Calu3 (cell line): Measurements from ENCODE around the gene SLC5A9. TPM values are rescaled to one million over a fixed set of nuclear protein-coding genes. Genes with fewer than 3 reads are reported as not detected.

Source experiments
- BruUV-seq: library from RNA; stranded (reverse); fragments of 400-500 nt; replicated peaks from 2 replicates; lab custom pipeline; 2021; lab: Mats Ljungman, UMichigan
- CTCF ChIA-PET: fragments of 300-600 bp; sonication (Branson Sonifier 250); formaldehyde crosslinking; loops from one replicate; lab custom pipeline; 2022; ENCODE audit warnings: antibody characterized with exemption; lab: Charles Lee
- DNase-seq: peaks from one replicate; pipeline ENCODE4 v3.0.0; 2022
- H3K27ac Mint-ChIP-seq: one replicate; pipeline ENCODE4 v1.8.0; 2022; ENCODE audit warnings: mixed read lengths; ENCODE audit not compliant: unreplicated experiment
- H3K27me3 Mint-ChIP-seq: one replicate; pipeline ENCODE4 v1.8.0; 2022; ENCODE audit warnings: mixed read lengths; ENCODE audit not compliant: unreplicated experiment
- H3K36me3 Mint-ChIP-seq: one replicate; pipeline ENCODE4 v1.8.0; 2022; ENCODE audit warnings: mild to moderate bottlenecking, moderate library complexity, mixed read lengths; ENCODE audit not compliant: insufficient read depth, unreplicated experiment
- H3K4me1 Mint-ChIP-seq: one replicate; pipeline ENCODE4 v1.8.0; 2022; ENCODE audit warnings: mild to moderate bottlenecking, low read depth, mixed read lengths; ENCODE audit not compliant: unreplicated experiment
- H3K4me3 Mint-ChIP-seq: one replicate; pipeline ENCODE4 v1.8.0; 2022; ENCODE audit warnings: mild to moderate bottlenecking, low read depth, moderate library complexity, mixed read lengths; ENCODE audit not compliant: unreplicated experiment
- H3K9me3 Mint-ChIP-seq: one replicate; pipeline ENCODE4 v1.8.0; 2022; ENCODE audit warnings: low read depth, mixed read lengths; ENCODE audit not compliant: unreplicated experiment
- intact Hi-C: fragments of 100-400 bp; cut with micrococcal nuclease; formaldehyde crosslinking; loops from one replicate; pipeline ENCODE4 v1.10.0; 2022; ENCODE audit not compliant: unreplicated experiment
- total RNA-seq: library from RNA; stranded (reverse); gene quantifications from 2 replicates; pipeline ENCODE4 v1.2.3, GENCODE V29; 2022
- TF ChIP-seq, protein P1 (sequence below): fragments of 200-600 bp; IDR thresholded peaks from one replicate; pipeline ENCODE4 v1.8.0; 2022; ENCODE audit warnings: antibody characterized with exemption; ENCODE audit not compliant: unreplicated experiment

The SLC5A9 gene
- total RNA-seq, 1 experiment from 2014 or later: 0.87 TPM

- intact Hi-C loops: no loop called here
- no peak for DNase-seq
- TF ChIP-seq, protein P1, sequence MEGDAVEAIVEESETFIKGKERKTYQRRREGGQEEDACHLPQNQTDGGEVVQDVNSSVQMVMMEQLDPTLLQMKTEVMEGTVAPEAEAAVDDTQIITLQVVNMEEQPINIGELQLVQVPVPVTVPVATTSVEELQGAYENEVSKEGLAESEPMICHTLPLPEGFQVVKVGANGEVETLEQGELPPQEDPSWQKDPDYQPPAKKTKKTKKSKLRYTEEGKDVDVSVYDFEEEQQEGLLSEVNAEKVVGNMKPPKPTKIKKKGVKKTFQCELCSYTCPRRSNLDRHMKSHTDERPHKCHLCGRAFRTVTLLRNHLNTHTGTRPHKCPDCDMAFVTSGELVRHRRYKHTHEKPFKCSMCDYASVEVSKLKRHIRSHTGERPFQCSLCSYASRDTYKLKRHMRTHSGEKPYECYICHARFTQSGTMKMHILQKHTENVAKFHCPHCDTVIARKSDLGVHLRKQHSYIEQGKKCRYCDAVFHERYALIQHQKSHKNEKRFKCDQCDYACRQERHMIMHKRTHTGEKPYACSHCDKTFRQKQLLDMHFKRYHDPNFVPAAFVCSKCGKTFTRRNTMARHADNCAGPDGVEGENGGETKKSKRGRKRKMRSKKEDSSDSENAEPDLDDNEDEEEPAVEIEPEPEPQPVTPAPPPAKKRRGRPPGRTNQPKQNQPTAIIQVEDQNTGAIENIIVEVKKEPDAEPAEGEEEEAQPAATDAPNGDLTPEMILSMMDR: no peak
- Mint-ChIP-seq H3K36me3 (no peaks in the 10 kb centered on the region), H3K27ac (no peak overlapping the region), H3K4me3 (no peak overlapping the region), H3K4me1 (no peaks in the 10 kb centered on the region), H3K9me3 (peaks cover 7% of the 10 kb centered on the region), H3K27me3 (peaks cover 3% of the 10 kb centered on the region)
- no TSS peak for BruUV-seq
- CTCF ChIA-PET: no interaction called here
Observed at GRCh38 chr1:48182439-48182838, 40.1 kb upstream of the SLC5A9 start.

DNA sequence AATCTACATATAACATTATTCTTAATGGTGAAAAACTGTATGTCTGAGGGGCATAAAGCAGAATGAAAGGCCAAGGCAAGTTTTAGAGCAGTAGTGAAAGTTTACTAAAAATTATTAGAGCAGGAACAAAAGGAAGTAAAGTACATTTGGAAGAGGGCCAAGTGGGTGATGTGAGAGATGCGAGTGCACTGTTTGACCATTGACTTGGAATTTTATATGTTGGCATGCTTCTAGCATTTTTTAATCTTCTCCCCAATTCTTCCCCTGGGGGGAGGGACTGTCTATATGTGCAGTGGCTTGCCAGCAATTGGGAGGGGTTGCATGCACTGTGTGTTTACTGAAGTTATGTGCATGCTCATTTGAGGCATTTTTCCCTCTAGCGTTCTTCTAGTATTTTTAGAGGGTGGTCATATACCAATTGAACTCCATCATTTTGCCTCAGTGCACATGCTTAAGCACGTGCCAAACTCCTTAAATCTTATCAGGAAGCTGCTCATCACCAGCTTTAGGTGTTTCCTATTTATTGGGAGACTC, 36.1 kb upstream of the SLC5A9 start:
- Mint-ChIP-seq H3K9me3 (peaks cover 18% of the 10 kb centered on the region), H3K27me3 (no peaks in the 10 kb centered on the region), H3K27ac (no peak overlapping the region), H3K4me1 (no peaks in the 10 kb centered on the region), H3K4me3 (no peak overlapping the region), H3K36me3 (no peaks in the 10 kb centered on the region)
- CTCF ChIA-PET: no interaction called here
- no TSS peak for BruUV-seq
- TF ChIP-seq, protein P1: no peak
- no peak for DNase-seq
- intact Hi-C loops: loop anchor here (5.0 kb wide), 1 partner anchor 59 kb away; no protein-coding TSS in a partner anchor

DNA sequence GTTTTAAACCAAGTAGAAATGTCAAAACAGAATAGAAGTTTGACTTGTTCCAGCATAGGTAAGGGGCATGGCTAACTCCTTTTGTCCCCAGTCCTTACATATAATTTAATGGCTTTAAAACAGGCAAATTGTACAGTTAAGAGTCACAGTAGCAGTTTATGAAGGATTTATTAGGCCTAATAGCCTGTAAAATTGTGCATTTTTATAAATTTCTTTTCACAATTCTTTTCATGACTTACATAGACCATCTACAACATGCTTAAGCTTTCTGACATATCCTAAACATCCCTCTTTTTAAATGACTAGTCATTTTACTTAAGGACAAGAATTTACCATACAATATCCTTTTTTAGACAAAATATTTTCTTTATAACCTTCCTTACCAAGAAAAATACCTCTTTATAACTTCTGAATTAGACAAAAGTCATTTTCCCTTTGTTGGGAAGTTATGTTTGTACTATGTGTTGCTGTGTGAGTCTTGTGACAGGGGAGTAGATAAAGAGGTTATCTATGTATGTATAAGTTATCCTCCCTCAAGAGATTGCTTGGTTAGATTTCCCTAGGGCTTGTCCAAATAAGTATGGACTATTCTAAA, 34.5 kb upstream of the SLC5A9 start:
- peaks cover 18% of the 10 kb centered on the region for H3K9me3 Mint-ChIP-seq
- TF ChIP-seq, protein P1: no peak
- no peak for DNase-seq
- no peak overlapping the region for H3K4me3 Mint-ChIP-seq
- intact Hi-C loops: loop anchor here (5.0 kb wide), 1 partner anchor 61 kb away; no protein-coding TSS in a partner anchor
- CTCF ChIA-PET: no interaction called here
- H3K4me1 Mint-ChIP-seq: no peaks in the 10 kb centered on the region
- no TSS peak for BruUV-seq
- no peaks in the 10 kb centered on the region for H3K36me3 Mint-ChIP-seq
- H3K27ac Mint-ChIP-seq: no peak overlapping the region
- H3K27me3 Mint-ChIP-seq: no peaks in the 10 kb centered on the region

- Mint-ChIP-seq H3K27ac (no peak overlapping the region), H3K4me3 (no peak overlapping the region), H3K36me3 (no peaks in the 10 kb centered on the region), H3K27me3 (no peaks in the 10 kb centered on the region), H3K4me1 (no peaks in the 10 kb centered on the region), H3K9me3 (peaks cover 18% of the 10 kb centered on the region)
- BruUV-seq: no TSS peak
- intact Hi-C loops: no loop called here
- no peak for DNase-seq
- CTCF ChIA-PET: interaction anchor here (0.5 kb wide), 1 partner anchor 159 kb away, joined by 4 read pairs; no protein-coding TSS in a partner anchor
- TF ChIP-seq, protein P1: no peak
Observed at GRCh38 chr1:48190881-48191280, 31.6 kb upstream of the SLC5A9 start.
